Cardiac muscle cell (in vitro differentiated cells and primary cell): ENCODE results near the gene PRKG1. TPM values are rescaled to one million over a fixed set of nuclear protein-coding genes. Genes with fewer than 3 reads are reported as not detected.

Experiments used
- DNase-seq, 2 donors: peaks; one replicate each; pipeline versions ENCODE4 v3.0.0 to v3.0.0-alpha.2; 2010 to 2017; ENCODE audit warnings: low read depth in 1 of 2, low spot score in 1 of 2
- H3K27ac ChIP-seq: fragments of 200-600 bp; sonication (generic); 2 replicates; pipeline ENCODE4 v1.5.1; 2016
- H3K27me3 ChIP-seq: fragments of 200-600 bp; sonication (generic); 2 replicates; pipeline ENCODE4 v1.6.0; 2016; ENCODE audit warnings: control low read depth
- H3K36me3 ChIP-seq: fragments of 200-600 bp; sonication (generic); 2 replicates; pipeline ENCODE4 v1.5.1; 2016; ENCODE audit warnings: control low read depth
- H3K4me1 ChIP-seq: fragments of 200-600 bp; sonication (generic); 2 replicates; pipeline ENCODE4 v1.8.1; 2017; ENCODE audit warnings: low read depth, mild to moderate bottlenecking, mixed run types
- H3K4me3 ChIP-seq: fragments of 200-600 bp; sonication (generic); 2 replicates; pipeline ENCODE4 v1.5.1; 2016; ENCODE audit warnings: mild to moderate bottlenecking
- H3K9me3 ChIP-seq: fragments of 200-600 bp; sonication (generic); 2 replicates; pipeline ENCODE4 v1.5.1; 2017; ENCODE audit warnings: low read depth, mild to moderate bottlenecking, control low read depth
- CTCF ChIP-seq: IDR thresholded peaks from 2 replicates; pipeline ENCODE4 v1.5.1; 2012; ENCODE audit warnings: low read depth, mild to moderate bottlenecking, low read length
- polyA plus RNA-seq: library from polyadenylated mRNA; unstranded; fragments of >200 nt; fragmentation: Nextera tagmentation; extraction: Ambion mirVana; gene quantifications from 2 replicates; pipeline ENCODE4 v1.2.1, GENCODE V29; 2016
- total RNA-seq: library from RNA; depleted of rRNA; stranded (reverse); fragments of >200 nt; gene quantifications from 2 replicates; pipeline ENCODE4 v1.2.3, GENCODE V29; 2016

The PRKG1 gene
- total and polyA plus RNA-seq, 2 experiments from 2014 or later, result 2.9 to 13.3 TPM

GRCh38 chr10:51620131-51620530 lies 545.8 kb downstream of the PRKG1 start:
- Histone ChIP-seq H3K36me3 (no peaks in the 10 kb centered on the region), H3K27me3 (no peaks in the 10 kb centered on the region), H3K4me3 (no peak overlapping the region), H3K4me1 (no peaks in the 10 kb centered on the region), H3K27ac (no peak overlapping the region), H3K9me3 (no peaks in the 10 kb centered on the region)
- DNase-seq, result no peak
- no peak for TF ChIP-seq CTCF

GRCh38 chr10:51624013-51624412 lies 549.7 kb downstream of the PRKG1 start:
- no peak for DNase-seq
- no peak for TF ChIP-seq CTCF
- no peak overlapping the region for H3K4me3 ChIP-seq
- no peak overlapping the region for H3K27ac ChIP-seq
- H3K36me3 ChIP-seq, result no peaks in the 10 kb centered on the region
- H3K4me1 ChIP-seq, result no peaks in the 10 kb centered on the region
- no peaks in the 10 kb centered on the region for H3K9me3 ChIP-seq
- no peaks in the 10 kb centered on the region for H3K27me3 ChIP-seq

DNA sequence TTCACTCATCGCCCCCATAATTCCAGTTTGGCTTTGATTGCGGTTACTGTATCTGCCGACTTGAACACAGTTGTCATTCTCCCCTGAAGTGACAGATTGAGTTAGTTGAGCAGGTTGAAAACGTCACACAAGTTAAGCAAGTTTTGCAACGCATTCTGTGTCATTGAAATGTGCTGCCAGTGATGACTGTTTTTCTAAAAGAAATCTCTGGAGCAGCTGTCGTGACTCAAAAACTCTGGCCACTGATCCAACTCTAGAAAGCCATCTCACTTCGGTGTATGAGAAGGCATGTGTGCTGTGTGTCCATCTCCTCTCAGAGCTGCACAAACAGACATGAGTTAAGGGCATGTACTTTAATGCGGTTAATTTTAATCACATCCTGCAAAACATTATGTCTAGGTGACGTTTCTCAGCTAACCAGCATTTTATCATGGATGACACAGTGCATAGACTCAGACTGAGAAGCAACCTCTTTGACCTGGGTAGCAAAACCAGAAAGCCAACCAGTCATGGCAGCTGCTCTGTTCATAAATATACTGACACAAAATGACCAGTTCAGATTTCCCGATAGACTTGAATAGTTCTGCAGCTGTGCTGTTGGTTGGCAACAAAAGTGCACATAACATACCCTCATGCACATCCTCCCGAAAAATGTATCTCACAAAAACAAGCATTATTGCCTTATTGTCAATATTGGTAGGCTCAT lies 555.8 kb downstream of the PRKG1 start:
- H3K27ac ChIP-seq, result no peak overlapping the region
- no peak overlapping the region for H3K4me3 ChIP-seq
- no peaks in the 10 kb centered on the region for H3K27me3 ChIP-seq
- TF ChIP-seq CTCF, result no peak
- peak in 1 of 2 donors; percentile 56 for DNase-seq
- H3K36me3 ChIP-seq, result no peaks in the 10 kb centered on the region
- H3K4me1 ChIP-seq, result no peaks in the 10 kb centered on the region
- H3K9me3 ChIP-seq, result no peaks in the 10 kb centered on the region

GRCh38 chr10:51630640-51631005 lies 556.3 kb downstream of the PRKG1 start:
- no peaks in the 10 kb centered on the region for H3K4me1 ChIP-seq
- H3K9me3 ChIP-seq, result no peaks in the 10 kb centered on the region
- no peak for TF ChIP-seq CTCF
- no peak overlapping the region for H3K27ac ChIP-seq
- H3K4me3 ChIP-seq, result no peak overlapping the region
- no peaks in the 10 kb centered on the region for H3K36me3 ChIP-seq
- no peaks in the 10 kb centered on the region for H3K27me3 ChIP-seq
- no peak for DNase-seq

GRCh38 chr10:51635436-51635835 lies 561.1 kb downstream of the PRKG1 start:
- H3K27me3 ChIP-seq, result no peaks in the 10 kb centered on the region
- DNase-seq, result no peak

More at GRCh38 chr10:51635436-51635835, 561.1 kb downstream of the PRKG1 start:
- Histone ChIP-seq H3K27ac (no peak overlapping the region), H3K4me3 (no peak overlapping the region), H3K9me3 (no peaks in the 10 kb centered on the region), H3K36me3 (no peaks in the 10 kb centered on the region), H3K4me1 (no peaks in the 10 kb centered on the region)
- no peak for TF ChIP-seq CTCF
